Raji (cell line): ENCODE results near the gene FTMT.

Experiments used
- POLR2A ChIP-seq: IDR thresholded peaks from 2 replicates; pipeline ENCODE4 v1.6.1; 2011; ENCODE audit warnings: low read depth, low read length, control low read depth; ENCODE audit not compliant: insufficient read depth

The FTMT gene

GRCh38 chr5:121851643-121852574 is at the start of gene FTMT:
Gene FTMT, plus strand, starts transcription at chr5:121851882. Its CDS starts 82 bp downstream, at chr5:121851964.
- no peak for TF ChIP-seq POLR2A

DNA sequence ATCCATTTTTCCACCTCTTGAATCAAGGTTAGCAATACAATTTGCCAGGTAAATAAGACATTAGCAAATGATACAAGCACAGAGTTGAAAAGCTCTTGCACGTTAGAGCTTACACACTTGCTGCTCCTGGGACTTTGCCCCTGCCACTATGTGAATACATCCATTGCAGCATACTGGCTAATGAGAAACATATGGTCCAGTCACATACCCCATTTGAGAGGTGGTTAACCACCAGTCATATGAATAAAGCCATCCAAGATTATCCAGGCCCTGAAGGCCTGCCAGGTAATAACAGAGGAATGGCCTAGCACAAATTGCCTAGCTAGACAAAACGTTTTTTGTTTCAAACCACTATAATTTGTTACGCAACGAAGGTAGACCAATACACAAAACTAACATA is 45.8 kb upstream of the FTMT start:
- TF ChIP-seq POLR2A, result no peak

DNA sequence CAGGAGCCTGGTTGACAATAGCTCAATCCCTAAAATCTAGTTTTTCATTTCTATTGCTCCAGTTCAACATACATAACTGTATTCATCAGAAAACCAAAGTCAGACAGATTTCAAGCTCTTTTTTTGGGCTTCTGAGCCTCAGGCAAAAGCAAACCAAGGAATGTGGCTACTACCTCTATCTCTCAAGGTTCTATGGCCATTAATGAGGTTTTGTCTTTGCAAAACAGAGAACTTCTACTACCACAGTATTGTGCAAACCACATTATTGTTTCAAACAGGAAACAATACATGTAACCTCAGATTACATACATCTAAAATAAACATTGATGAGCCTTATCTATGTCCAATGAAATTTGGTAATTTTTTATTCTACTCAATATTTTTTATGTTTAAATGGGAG is 35.5 kb upstream of the FTMT start:
- TF ChIP-seq POLR2A, result no peak

DNA sequence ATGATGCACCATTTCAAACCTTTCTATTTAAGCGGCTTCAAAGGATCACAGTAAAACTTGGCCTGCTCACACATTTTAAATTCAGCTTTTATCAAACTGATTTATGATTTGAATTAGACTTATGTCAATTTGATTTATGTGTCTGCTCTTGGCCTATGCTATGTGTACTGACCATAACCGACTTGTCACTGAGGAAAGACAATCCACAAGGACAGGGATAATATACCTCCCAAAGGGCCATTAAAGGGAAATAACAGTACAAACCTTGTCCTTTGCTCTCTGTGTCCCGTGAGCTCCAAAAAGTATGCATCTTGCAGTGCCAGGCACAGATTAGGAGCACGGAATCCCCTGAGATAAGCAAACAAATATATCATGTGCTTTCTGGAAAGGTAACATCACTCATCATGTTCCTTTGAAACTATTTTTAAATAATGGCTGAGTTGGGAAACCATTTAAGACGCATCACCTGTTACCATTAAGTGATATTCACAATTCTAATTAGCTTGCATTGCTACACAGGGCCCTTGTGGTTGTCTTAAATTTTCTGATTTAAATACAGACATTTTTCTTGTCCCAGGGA is 31.9 kb upstream of the FTMT start:
- TF ChIP-seq POLR2A, result no peak

DNA sequence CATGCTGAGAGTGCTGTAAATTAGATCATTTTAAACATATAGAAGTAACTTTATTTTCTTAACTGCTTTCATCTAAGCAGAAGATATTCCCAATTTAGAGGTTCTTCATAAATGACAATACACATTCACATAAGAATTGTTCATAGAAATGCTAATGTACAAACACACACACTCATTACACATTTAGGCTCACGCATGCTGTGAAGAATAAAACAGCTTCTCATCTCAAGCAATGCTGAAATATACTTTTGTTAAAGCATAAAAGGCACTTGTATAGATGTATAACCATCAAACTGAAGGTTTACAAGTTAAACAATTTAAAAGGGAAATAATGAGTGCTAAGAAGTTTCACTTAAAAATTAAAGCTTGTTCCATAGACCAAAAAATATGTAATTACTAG is 18.1 kb upstream of the FTMT start:
- no peak for TF ChIP-seq POLR2A

- no peak for TF ChIP-seq POLR2A
Observed at GRCh38 chr5:121834021-121834420, 17.7 kb upstream of the FTMT start.

GRCh38 chr5:121841892-121842291 is 9.8 kb upstream of the FTMT start:
- no peak for TF ChIP-seq POLR2A

- TF ChIP-seq POLR2A, result no peak
Observed at GRCh38 chr5:121850272-121850671, 1.4 kb upstream of the FTMT start.

- TF ChIP-seq POLR2A, result no peak
Observed at GRCh38 chr5:121853850-121854249, 2.2 kb downstream of the FTMT start.

- no peak for TF ChIP-seq POLR2A
Observed at GRCh38 chr5:121862801-121863200, 11.1 kb downstream of the FTMT start.

GRCh38 chr5:121863753-121864285 is 12.1 kb downstream of the FTMT start:
- no peak for TF ChIP-seq POLR2A

DNA sequence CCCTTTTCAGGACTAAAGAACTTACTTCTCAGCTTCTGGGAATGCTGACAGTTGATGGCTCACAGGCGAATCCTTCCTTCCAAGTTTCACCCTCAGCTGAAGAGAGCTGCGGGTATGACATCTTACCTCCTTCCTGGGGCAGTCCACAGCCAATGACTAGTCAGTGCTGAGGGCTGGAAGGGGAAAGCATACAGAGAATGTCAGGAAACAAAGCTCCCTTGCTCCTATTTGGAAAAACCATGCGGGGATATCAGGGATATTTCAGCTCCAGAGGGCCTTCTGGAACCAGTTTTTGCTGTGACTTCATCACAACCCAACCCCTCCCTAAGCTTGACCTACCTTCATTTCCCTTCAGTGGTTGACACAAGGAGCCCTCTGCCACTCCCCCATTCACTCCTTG is 15.7 kb downstream of the FTMT start:
- no peak for TF ChIP-seq POLR2A

DNA sequence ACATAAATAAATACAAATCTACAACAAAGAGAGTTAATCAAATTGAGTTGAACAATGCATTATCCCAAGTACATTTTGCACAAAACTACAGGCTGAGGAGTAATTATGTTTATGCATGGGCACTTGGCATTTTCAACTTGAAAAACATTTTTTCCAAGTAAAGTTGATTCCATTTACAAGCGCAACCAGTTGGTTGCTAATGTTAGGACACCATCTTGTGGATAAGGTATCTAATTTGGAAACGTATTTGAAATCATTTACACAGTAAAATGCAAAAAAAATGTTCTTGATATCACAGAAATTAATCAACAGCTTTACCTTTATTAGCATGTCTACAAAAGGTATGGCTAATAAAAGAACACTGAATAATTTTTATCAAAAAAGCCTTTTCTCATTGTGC is 18.8 kb downstream of the FTMT start:
- TF ChIP-seq POLR2A, result no peak

GRCh38 chr5:121872856-121873255 is 21.2 kb downstream of the FTMT start:
- no peak for TF ChIP-seq POLR2A

DNA sequence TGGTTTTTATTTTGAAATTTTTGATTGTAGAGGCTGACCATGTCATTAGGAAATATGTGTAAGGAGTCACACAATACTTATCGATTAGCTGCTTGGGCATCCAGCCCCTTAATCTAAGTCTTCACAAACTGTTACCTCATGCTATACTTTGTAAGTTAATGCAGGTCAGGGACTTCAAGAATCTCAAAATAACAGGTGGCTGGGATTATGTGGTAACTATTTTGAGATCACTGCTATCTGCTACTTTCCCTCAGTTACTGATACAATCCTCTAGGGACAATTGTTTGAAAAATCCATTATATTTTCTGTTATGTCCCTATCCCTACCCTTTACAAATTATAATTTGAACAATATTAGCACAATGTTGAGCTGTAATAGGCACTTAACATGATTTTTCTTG is 21.7 kb downstream of the FTMT start:
- no peak for TF ChIP-seq POLR2A

DNA sequence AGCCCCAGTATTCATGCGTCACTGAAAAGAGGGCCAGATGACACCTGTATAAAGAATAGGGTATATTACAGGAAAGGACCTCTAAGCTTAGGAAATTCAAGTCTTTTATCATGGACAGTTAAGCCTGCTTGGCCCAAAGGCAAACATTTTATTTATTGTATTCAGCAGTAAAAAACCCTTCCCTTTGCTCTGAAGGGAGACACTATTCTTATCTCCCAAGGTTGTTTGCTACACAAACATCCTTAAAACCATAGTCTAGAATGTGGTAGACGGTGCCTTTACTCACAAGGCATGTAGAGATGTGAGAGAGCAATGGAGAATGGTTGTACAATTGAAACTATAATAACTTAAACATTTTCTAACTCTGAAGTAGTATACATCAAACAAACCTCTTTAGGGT is 33.9 kb downstream of the FTMT start:
- TF ChIP-seq POLR2A, result no peak
